Stimulated activated CD4-positive, alpha-beta T cell treated with anti-CD3 and anti-CD28 coated beads, Interleukin-1b, Interleukin-23, amount 100 ng/mL, for 48 hours (primary cell): ENCODE data around the gene HYAL1.
A peak's percentile ranks its signal among the peaks of the same experiment; 100 is the strongest.
"Not testable (repeated sequence)": the region's sequence is repeated elsewhere in the genome, so short reads cannot be mapped to it uniquely, and the experiment has no call there.

Experiments
- DNase-seq: peaks from one replicate; pipeline ENCODE4 v3.0.0-alpha.2; 2020

HYAL1 gene

DNA sequence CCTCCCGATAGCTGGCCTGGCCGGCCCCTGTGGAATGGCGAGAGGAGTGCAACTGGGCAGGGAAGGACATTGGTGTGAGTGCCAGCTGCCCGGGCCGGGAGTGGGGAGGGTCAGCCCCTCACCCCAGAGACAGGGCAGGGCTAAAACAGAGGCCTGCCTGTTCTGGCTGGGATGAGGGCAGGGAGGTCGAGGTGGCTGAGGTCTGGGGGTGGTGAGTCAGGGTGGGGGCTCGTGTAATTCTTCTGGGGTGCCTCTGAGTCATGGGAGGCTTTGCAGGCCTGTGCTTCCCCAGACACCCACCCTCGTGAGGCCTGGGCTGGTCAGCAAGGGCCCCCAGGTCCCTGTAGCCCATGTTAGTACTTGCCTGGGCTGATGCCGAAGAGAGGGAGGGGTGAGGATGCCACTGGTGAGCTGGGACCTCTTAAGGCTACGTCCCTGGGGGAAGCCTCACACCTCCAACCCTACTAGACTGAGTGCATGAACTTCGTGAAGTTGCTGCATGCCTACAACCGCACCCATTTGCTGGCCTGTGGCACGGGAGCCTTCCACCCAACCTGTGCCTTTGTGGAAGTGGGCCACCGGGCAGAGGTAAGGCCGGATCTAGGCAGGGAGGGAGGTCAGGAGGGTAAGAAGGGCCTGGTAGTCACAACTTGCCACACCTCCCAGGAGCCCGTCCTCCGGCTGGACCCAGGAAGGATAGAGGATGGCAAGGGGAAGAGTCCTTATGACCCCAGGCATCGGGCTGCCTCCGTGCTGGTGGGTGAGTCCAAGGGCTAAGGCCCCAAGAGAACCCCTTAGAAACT, 32.8 kb downstream of the HYAL1 start:
- DNase-seq: no peak

DNA sequence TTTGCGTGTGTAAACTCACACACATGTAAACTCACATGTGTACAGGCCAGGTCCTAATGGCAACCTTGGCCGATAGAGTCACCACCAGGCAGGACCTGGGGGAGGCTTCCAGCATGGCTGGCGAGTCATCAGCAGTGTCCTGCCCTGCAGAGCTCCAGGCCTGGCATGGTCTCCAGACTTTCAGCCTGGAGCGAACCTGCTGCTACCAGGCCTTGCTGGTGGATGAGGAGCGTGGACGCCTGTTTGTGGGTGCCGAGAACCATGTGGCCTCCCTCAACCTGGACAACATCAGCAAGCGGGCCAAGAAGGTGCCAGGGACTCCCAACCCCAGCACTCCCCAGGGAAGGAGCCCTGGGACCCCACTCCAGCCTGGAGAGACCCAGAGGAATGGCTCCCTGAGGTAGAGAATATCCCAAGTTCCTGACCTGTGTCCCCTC, 33.4 kb downstream of the HYAL1 start:
- DNase-seq: no peak

DNA sequence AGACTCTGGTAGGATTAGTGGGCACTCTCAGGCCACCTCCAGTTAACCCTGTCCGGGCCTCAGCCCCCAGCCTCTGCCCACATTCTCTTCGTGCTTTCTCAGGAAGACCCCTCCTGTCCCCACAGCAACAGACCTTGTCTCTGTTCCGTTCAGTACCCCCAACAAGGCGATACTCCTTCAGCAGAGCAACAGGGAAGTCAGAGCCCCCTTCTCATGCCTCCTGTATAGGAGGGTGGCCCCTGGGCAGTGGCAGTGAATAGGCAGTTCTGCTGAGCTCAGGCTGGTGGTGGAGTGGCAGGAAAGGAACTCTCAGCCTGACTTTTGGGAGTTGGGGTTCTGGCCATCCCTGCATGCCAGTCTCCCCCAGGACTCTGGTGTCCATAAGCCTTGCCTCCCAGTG, 33.9 kb downstream of the HYAL1 start:
- no peak for DNase-seq

GRCh38 chr3:50268703-50269451, 34.5 kb downstream of the HYAL1 start, which contains the start of gene SEMA3B:
Gene SEMA3B, plus strand, starts transcription at chr3:50269147. Its CDS starts 94 bp downstream, at chr3:50269241.
- no peak for DNase-seq

DNA sequence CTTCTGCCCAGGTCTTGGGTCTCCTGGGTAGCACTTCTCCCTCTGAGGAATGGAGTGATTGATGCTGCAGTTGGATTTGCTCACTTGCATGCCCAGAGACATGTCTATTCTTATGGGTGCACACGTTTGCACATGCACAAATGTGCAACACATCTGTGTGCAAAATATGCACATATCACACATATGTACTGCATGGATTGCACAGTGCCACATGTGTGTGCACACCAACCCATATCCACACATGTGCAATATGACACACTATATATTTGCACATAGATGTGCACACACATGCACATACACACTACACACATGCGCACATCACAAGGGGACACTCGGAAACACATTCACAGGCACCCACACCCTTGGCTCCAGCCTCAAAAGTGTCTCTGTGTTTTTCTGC, 35.1 kb downstream of the HYAL1 start:
- DNase-seq: no peak

GRCh38 chr3:50267280-50267913, 36.0 kb downstream of the HYAL1 start:
- DNase-seq: no peak

DNA sequence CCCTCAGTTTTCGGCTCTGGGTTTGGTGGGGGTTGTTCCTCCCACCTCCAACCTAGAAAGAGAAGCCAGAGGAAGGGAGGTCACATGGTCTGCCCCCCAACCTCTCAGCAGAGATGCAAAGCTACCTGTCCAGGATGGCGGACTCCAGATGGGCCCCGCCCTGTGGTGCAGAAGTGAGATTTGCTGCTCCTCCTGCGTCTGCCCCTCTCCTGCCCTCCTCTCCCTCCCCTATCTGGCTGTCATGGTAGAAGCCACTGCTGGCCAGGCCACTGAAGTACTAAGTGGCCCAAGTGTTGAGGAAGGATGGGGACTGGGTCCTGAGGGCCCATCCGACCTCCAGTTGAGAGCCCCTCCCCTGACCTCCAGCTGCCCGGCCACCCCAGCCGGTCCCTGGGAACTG, 36.5 kb downstream of the HYAL1 start:
- DNase-seq: no peak

DNA sequence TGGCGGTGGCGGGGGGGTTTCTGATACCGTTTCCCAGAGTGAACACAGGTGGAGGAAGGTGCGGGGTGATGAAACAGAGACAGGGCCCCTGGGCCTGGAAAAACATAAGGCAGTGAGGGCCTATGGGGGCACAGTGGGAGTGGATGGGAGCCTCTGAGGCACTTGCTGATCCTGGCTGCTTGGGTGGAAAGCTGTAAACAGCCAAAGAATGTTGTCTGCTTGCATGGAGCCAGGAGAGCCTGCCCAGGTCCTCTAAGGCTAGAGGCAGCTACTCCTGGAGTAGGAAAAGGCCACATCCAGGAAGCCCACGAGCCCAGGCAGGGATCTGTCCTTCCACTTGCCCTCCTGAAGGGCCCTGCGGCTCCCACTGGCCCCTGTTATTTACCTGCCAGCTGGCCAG, 37.4 kb downstream of the HYAL1 start:
- DNase-seq: no peak

DNA sequence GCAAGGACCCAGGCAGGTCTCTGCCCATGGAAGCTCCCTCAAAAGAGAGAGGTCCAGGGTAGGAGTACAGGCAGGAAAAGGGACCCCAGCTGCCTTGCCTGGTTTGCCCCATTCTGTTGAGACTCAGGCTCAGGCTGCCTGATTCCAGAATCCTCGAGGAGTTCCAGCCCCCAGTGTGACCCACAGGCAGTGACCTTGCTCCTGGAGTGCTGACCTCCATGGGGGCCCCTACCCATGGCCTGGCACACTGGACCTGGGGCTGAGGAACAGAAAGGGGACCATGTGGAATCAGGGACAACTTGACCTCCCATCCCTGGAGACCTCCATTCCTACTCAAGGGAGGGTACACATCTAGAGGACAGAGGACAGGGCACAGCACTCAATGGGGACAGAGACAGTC, 37.8 kb downstream of the HYAL1 start:
- DNase-seq: no peak

DNA sequence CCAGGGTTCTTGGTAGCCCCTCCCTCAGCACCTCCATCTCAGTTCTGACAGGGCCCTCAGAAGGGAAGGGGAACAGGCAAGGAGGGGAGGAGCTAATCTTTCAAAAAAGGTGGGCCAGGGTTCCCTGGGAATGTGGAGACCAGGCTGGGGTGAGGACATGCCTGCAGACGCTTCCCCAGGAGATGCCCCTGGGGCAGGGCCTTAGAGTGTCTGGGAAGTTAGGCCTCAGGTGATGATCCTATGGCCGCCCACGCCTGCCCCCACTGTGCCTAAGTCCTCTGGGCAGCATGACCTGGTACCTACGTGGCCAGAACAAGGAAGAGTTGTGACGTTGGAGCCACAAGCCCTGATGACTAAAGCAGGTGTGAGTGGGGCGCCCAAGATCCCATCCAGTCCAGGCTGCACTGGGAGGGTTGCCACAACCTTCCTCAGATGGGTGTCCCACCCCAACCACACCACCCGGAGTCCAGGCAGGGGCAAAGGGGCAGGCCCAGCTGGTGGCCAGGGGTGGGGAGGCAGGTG, 38.3 kb downstream of the HYAL1 start:
- no peak for DNase-seq

- no peak for DNase-seq
Measured at GRCh38 chr3:50264383-50264963, 38.9 kb downstream of the HYAL1 start.

DNA sequence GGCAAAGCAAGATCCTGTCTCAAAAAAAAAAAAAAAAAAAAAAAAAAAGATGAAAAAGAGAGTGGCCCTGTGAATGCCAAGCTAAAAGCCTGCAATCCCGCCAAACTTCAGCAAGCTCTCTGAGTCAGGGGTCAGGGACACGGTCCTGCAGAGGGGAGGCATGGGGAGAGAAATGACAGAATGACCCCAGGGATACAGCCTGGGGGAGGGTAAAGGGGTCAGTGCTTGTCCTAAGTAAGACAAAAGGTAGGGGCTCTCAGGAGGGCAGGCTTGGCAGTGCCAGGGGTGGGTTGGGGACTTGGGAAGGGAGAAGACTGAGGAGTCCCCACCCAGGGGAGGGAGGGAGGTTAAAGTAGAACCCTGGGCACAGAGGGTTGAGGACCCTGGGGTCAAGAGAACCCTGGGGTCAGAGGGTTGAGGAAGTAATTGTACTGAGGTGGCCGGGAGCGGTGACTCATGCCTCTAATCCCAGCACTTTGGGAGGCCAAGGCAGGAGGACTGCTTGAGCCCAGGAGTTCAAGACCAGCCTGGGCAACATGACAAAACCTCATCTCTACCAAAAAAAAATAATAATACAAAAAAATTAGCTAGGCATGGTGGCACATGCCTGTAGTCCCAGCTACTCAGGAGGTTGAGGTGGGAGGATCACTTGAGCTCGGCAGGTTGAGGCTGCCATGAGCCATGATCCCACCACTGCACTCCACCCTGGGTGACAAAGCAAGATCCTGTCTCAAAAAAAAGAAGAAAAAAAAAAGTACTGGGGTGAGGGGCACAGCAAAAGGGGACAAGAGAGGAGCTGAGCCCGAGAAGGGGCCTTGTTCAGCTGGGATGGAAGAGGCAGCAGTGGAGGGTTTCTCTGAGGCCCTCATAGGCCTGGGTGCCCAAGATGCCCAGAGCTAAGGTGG, 39.6 kb downstream of the HYAL1 start:
- DNase-seq: no peak

GRCh38 chr3:50262778-50263177, 40.6 kb downstream of the HYAL1 start:
- DNase-seq: no peak

- DNase-seq: not testable (repeated sequence)
Measured at GRCh38 chr3:50262200-50262599, 41.2 kb downstream of the HYAL1 start.

DNA sequence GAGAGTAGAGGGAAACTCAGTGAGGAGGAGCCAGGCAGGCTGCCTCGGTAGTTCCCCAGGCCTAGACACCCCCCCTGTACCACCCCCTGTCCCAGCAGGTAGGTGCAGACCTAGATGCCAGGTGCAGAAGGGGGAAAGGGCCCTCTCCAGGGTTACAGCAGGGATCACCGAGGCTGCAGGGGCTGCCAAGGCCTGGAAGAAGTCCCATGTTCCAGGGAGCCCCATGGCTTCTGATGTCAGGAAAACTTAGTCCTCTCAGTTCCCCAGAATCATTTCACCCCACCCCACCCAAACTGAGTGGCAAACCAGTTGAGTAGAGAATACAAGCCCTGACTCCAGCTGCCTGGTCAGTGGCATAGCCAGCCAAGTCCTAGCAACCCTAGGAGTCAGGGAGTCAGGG, 41.9 kb downstream of the HYAL1 start:
- DNase-seq: no peak

GRCh38 chr3:50260942-50261441, 42.4 kb downstream of the HYAL1 start:
- DNase-seq: no peak

DNA sequence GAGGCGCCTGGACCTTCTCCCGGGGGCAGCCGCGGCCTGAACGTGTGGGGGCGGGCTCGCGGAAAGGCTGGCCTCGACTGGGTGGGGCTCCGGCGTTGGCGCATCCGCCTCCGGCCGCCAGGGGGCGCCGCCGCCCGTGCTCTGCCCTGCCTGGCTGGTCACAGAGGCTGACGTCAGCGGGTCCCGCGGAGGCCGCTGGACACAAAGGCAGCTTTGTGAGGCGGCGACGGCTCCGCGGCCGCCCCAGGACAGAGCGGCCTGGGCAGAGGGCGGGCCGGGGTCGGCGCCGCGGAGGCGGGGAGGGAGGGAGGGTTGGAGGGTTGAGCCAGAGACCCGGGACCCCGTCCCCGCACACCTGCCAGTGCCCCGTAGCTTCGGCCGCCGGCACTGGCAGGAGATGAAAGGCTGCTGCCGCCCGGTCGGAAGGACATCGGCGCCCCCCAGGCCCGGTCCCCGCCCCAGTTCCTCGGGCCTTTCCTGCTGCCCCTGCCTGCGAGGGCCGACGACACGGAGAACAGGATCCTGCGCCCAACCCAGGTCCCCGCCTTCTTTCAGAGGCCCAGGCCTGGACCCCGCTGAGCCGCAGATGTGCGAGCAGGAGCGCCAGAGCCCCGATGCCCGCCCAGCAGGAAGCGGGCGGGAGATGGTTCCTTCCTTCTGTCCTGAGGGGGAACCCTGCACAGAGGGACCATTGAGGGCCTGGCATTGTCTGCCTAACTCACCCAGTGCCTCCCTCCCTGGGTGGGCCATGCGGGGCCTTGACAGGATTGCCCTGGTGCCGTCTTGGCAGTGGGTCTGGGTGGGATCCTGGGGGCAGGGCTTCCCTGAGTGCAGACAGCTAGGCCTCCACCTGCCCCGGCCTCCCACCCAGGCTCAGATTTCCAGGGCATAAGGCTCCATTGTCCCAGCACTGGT, 43.1 kb downstream of the HYAL1 start:
- peak; percentile 84 for DNase-seq

- DNase-seq: no peak
Measured at GRCh38 chr3:50259432-50260026, 43.8 kb downstream of the HYAL1 start.

DNA sequence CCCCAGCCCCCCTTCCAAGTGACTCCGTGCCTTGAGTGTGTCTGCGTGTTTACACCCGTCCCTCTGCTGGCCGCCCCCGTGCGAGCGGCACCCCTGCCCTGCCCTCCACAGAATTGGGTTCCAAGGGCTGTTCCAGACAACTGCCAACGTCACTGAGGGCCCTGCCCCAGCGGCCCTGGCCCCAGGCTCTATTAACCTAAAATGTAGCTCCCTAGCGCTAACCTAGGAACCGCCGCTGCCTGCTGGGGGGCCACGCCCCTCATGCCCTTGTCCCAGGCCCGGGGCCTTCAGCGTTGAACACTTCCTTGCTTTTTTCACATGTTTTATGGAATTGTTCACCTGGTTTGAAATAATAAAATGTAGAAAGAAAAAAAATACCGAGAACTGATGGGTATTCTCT, 44.4 kb downstream of the HYAL1 start:
- no peak for DNase-seq

DNA sequence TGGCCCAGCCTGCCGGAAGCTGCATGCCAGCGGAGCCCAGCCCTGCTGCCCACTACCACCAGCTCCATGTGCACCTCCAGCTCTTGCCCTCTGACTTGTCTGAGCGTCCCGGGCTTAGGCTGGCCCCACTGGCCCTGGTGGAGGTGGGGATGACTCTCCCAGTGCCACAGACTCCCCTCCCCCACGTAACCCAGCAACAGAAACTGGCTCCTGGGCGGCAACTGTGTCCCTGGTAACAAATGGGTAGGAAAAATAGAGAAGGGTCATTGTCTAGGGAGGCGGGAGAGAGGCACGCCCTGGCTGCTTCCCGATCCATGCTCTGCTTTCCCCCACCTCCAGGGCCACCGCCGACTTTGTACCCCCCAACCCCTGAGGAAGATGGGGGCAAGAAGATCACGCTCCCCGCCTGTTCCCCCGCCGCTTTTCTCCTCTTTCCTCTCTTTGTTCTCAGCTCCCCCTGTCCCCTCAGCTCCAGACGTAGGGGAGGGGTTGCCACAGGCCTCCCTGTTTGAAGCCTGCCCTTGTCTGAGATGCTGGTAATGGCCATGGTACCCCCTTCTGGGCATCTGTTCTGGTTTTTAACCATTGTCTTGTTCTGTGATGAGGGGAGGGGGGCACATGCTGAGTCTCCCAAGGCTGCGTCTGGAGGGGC, 45.2 kb downstream of the HYAL1 start:
- DNase-seq: no peak
